Panc1 (cell line): Measurements from ENCODE around the gene C3orf70. TPM values are rescaled to one million over a fixed set of nuclear protein-coding genes. Genes with fewer than 3 reads are reported as not detected.

Experiments used
- ATAC-seq: fragments of 200-7000 bp; cut with Tn5 transposase; 2 replicates; pipeline ENCODE4 v1.9.1; 2020; ENCODE audit warnings: mild to moderate bottlenecking, moderate library complexity
- BruUV-seq: library from RNA; stranded (reverse); fragments of 400-500 nt; replicated peaks from 2 replicates; lab custom pipeline; 2021; lab: Mats Ljungman, UMichigan
- CTCF ChIA-PET: fragments of 300-600 bp; sonication (Branson Sonifier 250); formaldehyde crosslinking; loops from one replicate; lab custom pipeline; 2022; ENCODE audit warnings: antibody characterized with exemption; lab: Charles Lee
- POLR2A ChIA-PET: fragments of 300-600 bp; sonication (Branson Sonifier 250); formaldehyde crosslinking; loops from one replicate; lab custom pipeline; 2022; ENCODE audit warnings: antibody characterized with exemption; lab: Charles Lee
- DNase-seq: peaks from one replicate; pipeline ENCODE4 v3.0.0-alpha.2; 2010; ENCODE audit warnings: low read depth, low spot score
- H3K27ac ChIP-seq: 2 replicates; pipeline ENCODE4 v1.5.1; 2011; ENCODE audit warnings: mild to moderate bottlenecking, low read length, inconsistent platforms
- H3K27me3 ChIP-seq: fragments of 200-500 bp; sonication (Bioruptor generic); 2 replicates; pipeline ENCODE4 v1.6.0; 2014; ENCODE audit warnings: low read length, inconsistent platforms; ENCODE audit not compliant: control insufficient read depth, insufficient read depth
- H3K36me3 ChIP-seq: fragments of 200-500 bp; sonication (Bioruptor generic); 2 replicates; pipeline ENCODE4 v1.5.1; 2014; ENCODE audit warnings: inconsistent platforms, mild to moderate bottlenecking, low read length, moderate library complexity; ENCODE audit not compliant: control insufficient read depth, insufficient read depth
- H3K4me1 ChIP-seq: 2 replicates; pipeline ENCODE4 v1.5.1; 2011; ENCODE audit warnings: inconsistent platforms, mild to moderate bottlenecking, low read length, moderate library complexity; ENCODE audit not compliant: control insufficient read depth, insufficient read depth
- H3K4me3 ChIP-seq, 2 experiments: 2 replicates each; pipeline ENCODE4 v1.5.1; 2011 to 2012; ENCODE audit warnings: low read depth in 2 of 2, low read length in 2 of 2, mild to moderate bottlenecking in 2 of 2, inconsistent platforms in 1 of 2, moderate library complexity in 1 of 2
- H3K9me3 ChIP-seq: fragments of 200-500 bp; sonication (Bioruptor generic); 2 replicates; pipeline ENCODE4 v1.5.1; 2014; ENCODE audit warnings: low read depth, mild to moderate bottlenecking, inconsistent platforms, low read length, moderate library complexity; ENCODE audit not compliant: control insufficient read depth, insufficient read depth
- POLR2AphosphoS5 ChIP-seq: IDR thresholded peaks from 2 replicates; pipeline ENCODE4 v1.6.1; 2012; ENCODE audit warnings: mild to moderate bottlenecking, low read depth, low read length, moderate library complexity
- SIN3A ChIP-seq: IDR thresholded peaks from 2 replicates; pipeline ENCODE4 v1.6.1; 2012; ENCODE audit warnings: low read depth, mild to moderate bottlenecking, low read length, moderate library complexity, borderline replicate concordance; ENCODE audit not compliant: insufficient read depth
- TCF7L2 ChIP-seq: IDR thresholded peaks from 2 replicates; pipeline ENCODE4 v1.6.1; 2011; ENCODE audit warnings: mild to moderate bottlenecking, low read depth, low read length, inconsistent platforms
- in situ Hi-C: cut with HindIII; loops from 2 replicates; pipeline ENCODE4 v1.10.0; 2016; ENCODE audit warnings: low sequenced_read_pairs, low pct_unique_long_range_greater_than_20kb
- intact Hi-C: fragments of 100-400 bp; cut with micrococcal nuclease; formaldehyde crosslinking; loops from one replicate; pipeline ENCODE4 v1.10.0; 2022; ENCODE audit not compliant: unreplicated experiment
- total RNA-seq: library from RNA; stranded (reverse); gene quantifications from one replicate; pipeline ENCODE4 v1.2.1, GENCODE V29; 2021; ENCODE audit not compliant: unreplicated experiment
- TF ChIP-seq, protein P1 (sequence below): fragments of 450-650 bp; IDR thresholded peaks from 2 replicates; pipeline ENCODE4 v1.5.1; 2017; ENCODE audit warnings: mild to moderate bottlenecking
- TF ChIP-seq, protein P2 (sequence below), 2 experiments: IDR thresholded peaks; 2 replicates each; pipeline ENCODE4 v1.6.1; 2011 to 2012; ENCODE audit warnings: low read depth in 2 of 2, control low read depth in 1 of 2, low read length in 1 of 2, mild to moderate bottlenecking in 1 of 2, moderate library complexity in 1 of 2; ENCODE audit not compliant: insufficient read depth in 1 of 2

C3orf70 gene
- total RNA-seq, 1 experiment from 2014 or later: 0.10 TPM

DNA sequence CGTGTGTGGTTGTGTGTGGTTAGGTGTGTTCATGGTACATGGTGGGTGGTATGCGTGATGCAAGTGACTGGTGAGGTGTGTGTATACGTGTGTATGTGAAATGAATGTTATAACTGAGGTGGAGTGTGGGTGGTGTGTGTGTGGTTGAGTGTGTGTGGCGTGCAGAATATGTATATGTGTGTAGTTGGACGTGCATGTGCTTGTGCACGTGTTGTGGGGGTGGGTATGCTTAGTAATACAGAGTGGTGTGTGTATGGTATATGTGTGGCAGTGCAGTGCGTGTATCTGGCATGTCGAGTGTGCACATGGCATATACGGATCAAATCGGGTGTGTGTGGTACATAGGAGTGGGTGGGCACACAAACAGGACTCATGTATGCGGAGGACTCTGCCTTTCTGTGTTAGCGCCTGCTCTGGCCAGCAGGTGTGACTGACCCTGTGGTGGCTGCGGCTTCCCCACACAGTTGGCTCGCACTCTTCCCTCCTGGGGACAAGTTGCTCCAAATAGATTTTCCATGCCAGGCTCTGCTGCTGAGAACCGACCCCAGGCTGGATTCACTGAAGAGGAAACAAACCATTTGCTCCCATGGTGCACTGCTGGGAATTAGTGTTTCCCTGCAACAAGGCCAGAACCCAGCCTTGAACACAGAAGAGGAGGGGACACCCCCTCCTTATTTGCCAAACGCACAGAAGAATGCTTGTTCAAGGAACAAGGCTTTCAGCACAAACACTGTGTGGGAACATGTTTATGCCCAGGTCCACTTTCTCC is 1.2 kb upstream of the C3orf70 start:
- ChIA-PET CTCF (interaction anchor here (0.6 kb wide), 1 partner anchor 1260 kb away, joined by 4 read pairs; no protein-coding TSS in a partner anchor), POLR2A (no interaction called here)
- intact Hi-C loops: no loop called here
- DNase-seq (no peak), ATAC-seq (peak; percentile 4; the same call in 1 of the 2 replicates)
- BruUV-seq: no TSS peak
- Histone ChIP-seq H3K4me1 (no peaks in the 10 kb centered on the region), H3K4me3 (no peak overlapping the region), H3K27ac (no peak overlapping the region), H3K36me3 (no peaks in the 10 kb centered on the region), H3K27me3 (peaks cover 56% of the 10 kb centered on the region), H3K9me3 (no peaks in the 10 kb centered on the region)
- in situ Hi-C loops: no loop called here
- TF ChIP-seq, protein P1, sequence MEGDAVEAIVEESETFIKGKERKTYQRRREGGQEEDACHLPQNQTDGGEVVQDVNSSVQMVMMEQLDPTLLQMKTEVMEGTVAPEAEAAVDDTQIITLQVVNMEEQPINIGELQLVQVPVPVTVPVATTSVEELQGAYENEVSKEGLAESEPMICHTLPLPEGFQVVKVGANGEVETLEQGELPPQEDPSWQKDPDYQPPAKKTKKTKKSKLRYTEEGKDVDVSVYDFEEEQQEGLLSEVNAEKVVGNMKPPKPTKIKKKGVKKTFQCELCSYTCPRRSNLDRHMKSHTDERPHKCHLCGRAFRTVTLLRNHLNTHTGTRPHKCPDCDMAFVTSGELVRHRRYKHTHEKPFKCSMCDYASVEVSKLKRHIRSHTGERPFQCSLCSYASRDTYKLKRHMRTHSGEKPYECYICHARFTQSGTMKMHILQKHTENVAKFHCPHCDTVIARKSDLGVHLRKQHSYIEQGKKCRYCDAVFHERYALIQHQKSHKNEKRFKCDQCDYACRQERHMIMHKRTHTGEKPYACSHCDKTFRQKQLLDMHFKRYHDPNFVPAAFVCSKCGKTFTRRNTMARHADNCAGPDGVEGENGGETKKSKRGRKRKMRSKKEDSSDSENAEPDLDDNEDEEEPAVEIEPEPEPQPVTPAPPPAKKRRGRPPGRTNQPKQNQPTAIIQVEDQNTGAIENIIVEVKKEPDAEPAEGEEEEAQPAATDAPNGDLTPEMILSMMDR: no peak
- TF ChIP-seq POLR2AphosphoS5 (no peak), SIN3A (no peak), TCF7L2 (no peak)
- TF ChIP-seq, protein P2, sequence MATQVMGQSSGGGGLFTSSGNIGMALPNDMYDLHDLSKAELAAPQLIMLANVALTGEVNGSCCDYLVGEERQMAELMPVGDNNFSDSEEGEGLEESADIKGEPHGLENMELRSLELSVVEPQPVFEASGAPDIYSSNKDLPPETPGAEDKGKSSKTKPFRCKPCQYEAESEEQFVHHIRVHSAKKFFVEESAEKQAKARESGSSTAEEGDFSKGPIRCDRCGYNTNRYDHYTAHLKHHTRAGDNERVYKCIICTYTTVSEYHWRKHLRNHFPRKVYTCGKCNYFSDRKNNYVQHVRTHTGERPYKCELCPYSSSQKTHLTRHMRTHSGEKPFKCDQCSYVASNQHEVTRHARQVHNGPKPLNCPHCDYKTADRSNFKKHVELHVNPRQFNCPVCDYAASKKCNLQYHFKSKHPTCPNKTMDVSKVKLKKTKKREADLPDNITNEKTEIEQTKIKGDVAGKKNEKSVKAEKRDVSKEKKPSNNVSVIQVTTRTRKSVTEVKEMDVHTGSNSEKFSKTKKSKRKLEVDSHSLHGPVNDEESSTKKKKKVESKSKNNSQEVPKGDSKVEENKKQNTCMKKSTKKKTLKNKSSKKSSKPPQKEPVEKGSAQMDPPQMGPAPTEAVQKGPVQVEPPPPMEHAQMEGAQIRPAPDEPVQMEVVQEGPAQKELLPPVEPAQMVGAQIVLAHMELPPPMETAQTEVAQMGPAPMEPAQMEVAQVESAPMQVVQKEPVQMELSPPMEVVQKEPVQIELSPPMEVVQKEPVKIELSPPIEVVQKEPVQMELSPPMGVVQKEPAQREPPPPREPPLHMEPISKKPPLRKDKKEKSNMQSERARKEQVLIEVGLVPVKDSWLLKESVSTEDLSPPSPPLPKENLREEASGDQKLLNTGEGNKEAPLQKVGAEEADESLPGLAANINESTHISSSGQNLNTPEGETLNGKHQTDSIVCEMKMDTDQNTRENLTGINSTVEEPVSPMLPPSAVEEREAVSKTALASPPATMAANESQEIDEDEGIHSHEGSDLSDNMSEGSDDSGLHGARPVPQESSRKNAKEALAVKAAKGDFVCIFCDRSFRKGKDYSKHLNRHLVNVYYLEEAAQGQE (IDR thresholded peaks at IDR 0.05; ENCODE audit: insufficient read depth in 1 of 2, low read depth in 2 of 2, low read length in 1 of 2): no peak

DNA sequence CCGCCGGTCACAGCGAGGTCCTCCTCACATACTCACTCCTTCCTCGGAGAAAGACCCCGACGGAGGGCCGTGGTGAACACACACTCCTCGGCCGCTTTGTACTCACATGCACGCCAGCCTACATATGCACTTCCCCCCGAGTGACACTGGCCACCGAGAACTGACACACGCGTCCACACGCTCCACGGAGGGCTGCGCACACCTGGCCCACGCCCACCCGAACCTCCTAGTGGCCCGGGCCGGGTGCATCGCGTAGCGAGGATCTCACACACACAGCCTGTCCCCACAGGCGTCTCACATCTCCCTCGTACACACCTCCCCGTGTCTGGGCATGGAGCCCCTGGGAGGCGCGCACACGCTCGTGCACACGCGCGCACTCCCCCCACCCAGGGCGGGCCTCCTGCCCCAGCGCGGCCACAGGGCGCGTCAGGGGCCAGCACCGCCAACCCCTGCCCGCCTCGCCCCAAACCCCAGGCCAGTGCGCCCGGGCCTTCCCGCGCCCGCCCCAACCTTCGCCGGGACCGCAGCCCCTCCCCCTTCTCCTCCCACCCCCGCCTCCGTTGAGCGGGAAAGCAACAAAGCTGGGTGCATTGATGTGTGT is 411 bp upstream of the C3orf70 start:
- CTCF ChIA-PET: interaction anchor here (0.6 kb wide), 1 partner anchor 1261 kb away, joined by 4 read pairs; no protein-coding TSS in a partner anchor
- no peaks in the 10 kb centered on the region for H3K4me1 ChIP-seq
- peaks cover 59% of the 10 kb centered on the region for H3K27me3 ChIP-seq
- no peaks in the 10 kb centered on the region for H3K9me3 ChIP-seq
- no peaks in the 10 kb centered on the region for H3K36me3 ChIP-seq
- H3K27ac ChIP-seq: no peak overlapping the region
- in situ Hi-C loops: no loop called here
- BruUV-seq: no TSS peak
- peak overlapping the region; percentile 38 to 48 for H3K4me3 ChIP-seq
- ATAC-seq: peak; percentile 52
- POLR2A ChIA-PET: no interaction called here
- intact Hi-C loops: no loop called here
- TF ChIP-seq, protein P2 (IDR thresholded peaks at IDR 0.05; ENCODE audit: insufficient read depth in 1 of 2, low read depth in 2 of 2, low read length in 1 of 2): no peak
- TF ChIP-seq, protein P1: no peak
- TF ChIP-seq TCF7L2 (no peak), POLR2AphosphoS5 (no peak), SIN3A (no peak)
- DNase-seq: no peak
